ENCODE data around the gene GPC2.

Gene GPC2

DNA sequence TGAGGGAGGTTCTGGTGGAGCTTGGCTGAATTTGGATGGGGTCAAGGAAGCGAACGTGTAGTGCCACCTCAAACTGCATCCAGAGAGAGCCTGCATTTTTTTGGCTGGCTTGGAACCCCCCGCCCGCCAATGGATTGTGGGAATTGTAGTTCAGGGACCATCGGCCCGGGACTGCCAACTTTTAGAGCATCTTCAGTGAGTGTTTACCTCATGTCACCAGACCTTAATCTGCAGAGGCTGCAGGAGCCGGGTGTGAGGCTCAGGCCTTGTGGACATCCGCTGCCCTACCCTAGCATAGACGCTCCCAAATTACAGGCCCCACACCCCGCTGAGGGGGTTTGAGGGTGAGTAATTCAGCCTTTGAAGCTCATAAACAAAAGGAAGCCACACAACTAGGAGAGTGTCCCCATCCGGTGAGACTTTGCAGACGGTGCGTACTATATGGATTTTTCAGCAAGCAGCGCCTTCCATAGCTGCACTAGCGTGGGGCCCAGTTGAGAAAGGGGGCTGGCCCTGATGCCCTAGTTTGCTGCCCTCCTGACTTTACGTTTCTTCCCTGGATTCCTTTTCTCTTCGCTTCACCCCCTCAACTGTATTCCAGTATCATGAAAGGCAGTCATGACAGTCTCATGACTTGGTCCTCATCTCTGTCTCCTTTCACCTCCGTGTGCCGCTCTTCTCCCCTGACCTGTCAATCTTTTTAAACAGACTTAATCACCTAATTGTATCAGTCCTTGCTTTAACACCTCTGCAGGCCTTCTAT lies 57.0 kb downstream of the GPC2 start:
- peak; percentile 53 for DNase-seq (ENCODE audit: low read depth)

Measured in activated T-cell treated with anti-CD3 and anti-CD28 coated beads for 1 hour (primary cell).